Fibroblast of pulmonary artery (primary cell): ENCODE measurements around the gene GRAP2.
"Not testable (repeated sequence)": the region's sequence is repeated elsewhere in the genome, so short reads cannot be mapped to it uniquely, and the experiment has no call there.

Experiments
- DNase-seq: peaks from one replicate; pipeline ENCODE4 v3.0.0-alpha.2; 2010; ENCODE audit warnings: low read depth
- H3K4me3 ChIP-seq: replicated peaks from 2 replicates; pipeline ENCODE4 v1.5.1; 2011; ENCODE audit warnings: low read depth, mild to moderate bottlenecking, control low read depth, low read length, moderate library complexity
- CTCF ChIP-seq: IDR thresholded peaks from 2 replicates; pipeline ENCODE4 v1.5.1; 2011; ENCODE audit warnings: mild to moderate bottlenecking, control low read depth, low read length, inconsistent platforms; ENCODE audit errors: missing control alignments

The GRAP2 gene

GRCh38 chr22:39871008-39871798 lies 29.7 kb upstream of the GRAP2 start:
- H3K4me3 ChIP-seq = no peak overlapping the region
- no peak for DNase-seq

GRCh38 chr22:39872548-39872947 lies 28.3 kb upstream of the GRAP2 start:
- no peak for DNase-seq
- H3K4me3 ChIP-seq = no peak overlapping the region
- no peak for TF ChIP-seq CTCF

More at GRCh38 chr22:39871008-39871798, 29.7 kb upstream of the GRAP2 start:
- TF ChIP-seq CTCF = no peak

GRCh38 chr22:39873965-39874364 lies 26.9 kb upstream of the GRAP2 start:
- no peak for TF ChIP-seq CTCF
- DNase-seq = no peak
- no peak overlapping the region for H3K4me3 ChIP-seq

GRCh38 chr22:39875176-39875885 lies 25.6 kb upstream of the GRAP2 start:
- DNase-seq, H3K4me3 ChIP-seq: not testable (repeated sequence)

- TF ChIP-seq CTCF = no peak
- no peak overlapping the region for H3K4me3 ChIP-seq
- DNase-seq = no peak
Measured at GRCh38 chr22:39877079-39877845, 23.6 kb upstream of the GRAP2 start.

- DNase-seq = no peak
- no peak overlapping the region for H3K4me3 ChIP-seq
Measured at GRCh38 chr22:39880722-39881121, 20.2 kb upstream of the GRAP2 start.

More at GRCh38 chr22:39880722-39881121, 20.2 kb upstream of the GRAP2 start:
- TF ChIP-seq CTCF = no peak
